Large intestine (tissue), 12 donors: ENCODE measurements around the gene ALDOB. TPM values are rescaled to one million over a fixed set of nuclear protein-coding genes. Genes with fewer than 3 reads are reported as not detected.

Experiments
- DNase-seq, 2 donors: peaks; one replicate each; pipeline versions ENCODE4 v3.0.0 to v3.0.0-alpha.2; 2013
- H3K27ac ChIP-seq: one replicate; pipeline ENCODE4 v1.5.1; 2013; ENCODE audit warnings: low read length
- H3K27me3 ChIP-seq: 2 replicates; pipeline ENCODE4 v1.6.1; 2013; ENCODE audit warnings: low read length; ENCODE audit not compliant: control insufficient read depth, insufficient read depth
- H3K36me3 ChIP-seq: 2 replicates; pipeline ENCODE4 v1.6.1; 2013; ENCODE audit warnings: low read length; ENCODE audit not compliant: control insufficient read depth, insufficient read depth
- H3K4me1 ChIP-seq: one replicate; pipeline ENCODE4 v1.6.1; 2013; ENCODE audit warnings: low read length; ENCODE audit not compliant: control insufficient read depth, insufficient read depth
- H3K4me3 ChIP-seq: one replicate; pipeline ENCODE4 v1.5.1; 2013; ENCODE audit warnings: low read length
- H3K9me3 ChIP-seq: one replicate; pipeline ENCODE4 v1.6.1; 2013; ENCODE audit warnings: mild to moderate bottlenecking, low read depth, low read length, moderate library complexity; ENCODE audit not compliant: control insufficient read depth
- WGBS: methylation state at CpG from one replicate; pipeline ENCODE4 v1.1.5; 2013; ENCODE audit warnings: low lambda C conversion rate; ENCODE audit not compliant: insufficient coverage; 5-methylcytosine and 5-hydroxymethylcytosine counted together
- long read RNA-seq, 11 donors: transcript quantifications; one replicate each; lab custom pipeline, GENCODE V29; 2026
- polyA plus RNA-seq: library from polyadenylated mRNA; unstranded; fragments of 120-200 nt; gene quantifications from one replicate; pipeline ENCODE4 v1.2.1, GENCODE V29; 2013

Gene ALDOB
- polyA plus RNA-seq, result 1,562 TPM
- long read RNA-seq, donor 1, transcript ALDOB-201 (9 exons, 2,451 nt), result major isoform, 62 of 143 reads
- long read RNA-seq, donor 1, partial matches to known transcripts, result 77 of 143 reads
- long read RNA-seq, donor 1, other reads (novel, unspliced or antisense), result 0 of 143 reads
- long read RNA-seq, donor 2, transcript ALDOB-201 (9 exons, 2,451 nt), result major isoform, 305 of 913 reads
- long read RNA-seq, donor 2, transcript ALDOB-210 (3 exons, 1,034 nt), result minor isoform, 9 of 913 reads
- long read RNA-seq, donor 2, partial matches to known transcripts, result 597 of 913 reads
- long read RNA-seq, donor 2, other reads (novel, unspliced or antisense), result 0 of 913 reads
- long read RNA-seq, donor 3, result 0 reads
- long read RNA-seq, donor 4, transcript ALDOB-201 (9 exons, 2,451 nt), result major isoform, 68 of 148 reads
- long read RNA-seq, donor 4, partial matches to known transcripts, result 77 of 148 reads
- long read RNA-seq, donor 4, other reads (novel, unspliced or antisense), result 0 of 148 reads
- long read RNA-seq, donor 5, transcript ALDOB-201 (9 exons, 2,451 nt), result major isoform, 17 of 47 reads
- long read RNA-seq, donor 5, partial matches to known transcripts, result 30 of 47 reads
- long read RNA-seq, donor 5, other reads (novel, unspliced or antisense), result 0 of 47 reads
- long read RNA-seq, donor 6, transcript ALDOB-201 (9 exons, 2,451 nt), result major isoform, 298 of 623 reads
- long read RNA-seq, donor 6, transcript ALDOB-210 (3 exons, 1,034 nt), result minor isoform, 12 of 623 reads
- long read RNA-seq, donor 6, partial matches to known transcripts, result 312 of 623 reads
- long read RNA-seq, donor 6, other reads (novel, unspliced or antisense), result 0 of 623 reads
- long read RNA-seq, donor 7, transcript ALDOB-201 (9 exons, 2,451 nt), result major isoform, 15 of 21 reads
- long read RNA-seq, donor 7, partial matches to known transcripts, result 6 of 21 reads
- long read RNA-seq, donor 7, other reads (novel, unspliced or antisense), result 0 of 21 reads
- long read RNA-seq, donor 8, transcript ALDOB-201 (9 exons, 2,451 nt), result major isoform, 93 of 193 reads
- long read RNA-seq, donor 8, partial matches to known transcripts, result 98 of 193 reads
- long read RNA-seq, donor 8, other reads (novel, unspliced or antisense), result 0 of 193 reads
- long read RNA-seq, donor 9, transcript ALDOB-210 (3 exons, 1,034 nt), result minor isoform, 5 of 388 reads
- long read RNA-seq, donor 9, transcript ALDOB-201 (9 exons, 2,451 nt), result major isoform, 133 of 388 reads
- long read RNA-seq, donor 9, partial matches to known transcripts, result 243 of 388 reads
- long read RNA-seq, donor 9, other reads (novel, unspliced or antisense), result 5 of 388 reads
- long read RNA-seq, donor 10, transcript ALDOB-201 (9 exons, 2,451 nt), result major isoform, 303 of 750 reads
- long read RNA-seq, donor 10, partial matches to known transcripts, result 431 of 750 reads
- long read RNA-seq, donor 10, other reads (novel, unspliced or antisense), result 11 of 750 reads
- long read RNA-seq, donor 11, transcript ALDOB-201 (9 exons, 2,451 nt), result major isoform, 122 of 263 reads
- long read RNA-seq, donor 11, partial matches to known transcripts, result 138 of 263 reads
- long read RNA-seq, donor 11, other reads (novel, unspliced or antisense), result 0 of 263 reads

GRCh38 chr9:101435601-101436079, at the start of gene ALDOB:
TSS of gene ALDOB (minus strand) at chr9:101435774. CDS start at chr9:101430887, 4,887 bp downstream.
- Histone ChIP-seq H3K27me3 (no peaks in the 10 kb centered on the region), H3K9me3 (no peaks in the 10 kb centered on the region), H3K4me1 (peaks cover 79% of the 10 kb centered on the region), H3K36me3 (no peaks in the 10 kb centered on the region), H3K4me3 (peak within 1 kb of the TSS; percentile 5), H3K27ac (peak within 1 kb of the TSS; percentile 92)
- WGBS, result no CpG with 5 or more reads among the region's 2 CpGs
- DNase-seq, result no peak

DNA sequence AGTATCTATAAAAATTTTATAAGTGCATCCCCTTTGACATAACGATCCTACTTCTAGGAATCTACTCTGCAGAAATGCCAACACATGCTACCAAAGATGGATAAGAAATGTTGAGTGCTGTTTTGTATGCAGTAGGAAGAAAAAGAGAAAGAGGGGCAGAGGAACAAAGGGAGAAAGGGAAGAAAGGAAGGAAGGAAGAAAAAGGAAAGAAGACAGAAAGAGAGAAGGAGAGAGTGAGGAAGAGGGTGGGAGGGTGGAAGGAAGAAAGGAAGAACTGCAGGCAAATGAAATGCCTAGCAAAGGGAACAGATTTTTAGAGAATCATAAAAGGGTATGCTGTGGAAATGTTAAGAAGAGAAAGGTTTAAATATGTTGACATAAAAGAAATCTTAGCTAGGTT, 48.5 kb upstream of the ALDOB start:
- Histone ChIP-seq H3K9me3 (no peaks in the 10 kb centered on the region), H3K36me3 (no peaks in the 10 kb centered on the region), H3K27ac (no peak overlapping the region), H3K4me1 (peaks cover 33% of the 10 kb centered on the region), H3K27me3 (peaks cover 4% of the 10 kb centered on the region), H3K4me3 (no peak overlapping the region)
- no peak for DNase-seq
- whole genome bisulfite sequencing, result 100% methylated on average over 1 of the region's 1 CpG

DNA sequence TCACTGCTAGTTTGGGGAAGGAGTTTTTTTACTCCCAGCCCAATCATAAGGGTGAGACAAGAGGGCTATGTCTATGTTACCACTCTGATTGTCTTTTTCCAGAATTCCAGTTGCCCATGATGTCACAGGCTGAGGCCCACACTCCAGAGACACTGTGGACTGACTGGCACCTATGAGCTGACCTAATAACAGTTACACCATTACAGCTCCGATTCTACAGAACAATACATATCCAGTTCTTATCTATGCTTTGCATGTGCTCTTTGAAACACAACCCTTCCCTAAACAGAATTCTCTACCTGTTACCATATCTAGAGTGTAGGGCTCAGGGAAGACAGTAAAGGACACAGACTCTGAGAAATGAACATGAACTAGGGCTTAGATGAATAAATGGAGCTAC, 45.7 kb upstream of the ALDOB start:
- no CpG with 5 or more reads among the region's 1 CpG for WGBS
- Histone ChIP-seq H3K27ac (peak overlapping the region; percentile 49), H3K4me1 (peaks cover 31% of the 10 kb centered on the region), H3K9me3 (no peaks in the 10 kb centered on the region), H3K4me3 (no peak overlapping the region), H3K36me3 (peaks cover 7% of the 10 kb centered on the region), H3K27me3 (peaks cover 4% of the 10 kb centered on the region)
- DNase-seq, result peak in 1 of 2 donors; percentile 48

GRCh38 chr9:101480386-101480785, 44.8 kb upstream of the ALDOB start:
- no peaks in the 10 kb centered on the region for H3K27me3 ChIP-seq
- H3K9me3 ChIP-seq, result no peaks in the 10 kb centered on the region
- H3K36me3 ChIP-seq, result peaks cover 16% of the 10 kb centered on the region
- peak overlapping the region; percentile 49 for H3K27ac ChIP-seq
- DNase-seq, result peak; percentile 47 to 66
- peaks cover 31% of the 10 kb centered on the region for H3K4me1 ChIP-seq
- H3K4me3 ChIP-seq, result no peak overlapping the region

DNA sequence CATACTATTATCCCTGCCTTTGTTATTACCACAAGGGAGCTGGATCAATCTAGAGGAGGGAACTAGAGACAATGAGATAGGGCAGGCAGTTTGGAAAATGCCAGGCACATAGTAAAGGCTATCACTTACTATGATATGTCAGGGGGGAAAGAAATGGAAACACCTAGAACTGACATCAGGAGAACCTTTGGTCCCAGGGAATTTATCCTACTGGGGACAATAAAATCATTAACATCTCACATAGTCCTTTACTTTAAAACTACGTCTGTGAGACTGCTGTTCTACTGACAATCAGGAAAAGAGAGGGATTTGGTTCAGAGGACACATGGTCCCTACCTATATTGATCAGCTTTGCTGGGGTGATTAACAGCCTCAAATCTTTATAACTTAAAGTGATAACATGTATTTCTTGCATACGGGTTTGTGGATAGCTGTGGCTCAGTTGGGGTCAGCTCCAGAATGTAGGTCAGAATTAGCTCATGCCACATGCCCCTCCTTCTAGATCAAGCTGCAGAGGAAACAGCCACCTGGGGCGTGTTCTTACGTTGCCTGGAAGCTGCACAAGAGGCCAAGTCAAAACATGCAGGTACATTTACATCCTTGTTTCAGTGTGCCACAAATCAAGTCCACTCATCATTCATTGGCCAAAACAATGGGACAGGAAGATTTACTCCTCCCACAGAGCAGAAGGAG, 43.9 kb upstream of the ALDOB start:
- H3K9me3 ChIP-seq, result no peaks in the 10 kb centered on the region
- H3K27me3 ChIP-seq, result no peaks in the 10 kb centered on the region
- H3K27ac ChIP-seq, result peak overlapping the region; percentile 49
- WGBS, result no CpG with 5 or more reads among the region's 4 CpGs
- DNase-seq, result peak; percentile 47 to 73
- peaks cover 31% of the 10 kb centered on the region for H3K4me1 ChIP-seq
- H3K36me3 ChIP-seq, result peaks cover 22% of the 10 kb centered on the region
- no peak overlapping the region for H3K4me3 ChIP-seq

DNA sequence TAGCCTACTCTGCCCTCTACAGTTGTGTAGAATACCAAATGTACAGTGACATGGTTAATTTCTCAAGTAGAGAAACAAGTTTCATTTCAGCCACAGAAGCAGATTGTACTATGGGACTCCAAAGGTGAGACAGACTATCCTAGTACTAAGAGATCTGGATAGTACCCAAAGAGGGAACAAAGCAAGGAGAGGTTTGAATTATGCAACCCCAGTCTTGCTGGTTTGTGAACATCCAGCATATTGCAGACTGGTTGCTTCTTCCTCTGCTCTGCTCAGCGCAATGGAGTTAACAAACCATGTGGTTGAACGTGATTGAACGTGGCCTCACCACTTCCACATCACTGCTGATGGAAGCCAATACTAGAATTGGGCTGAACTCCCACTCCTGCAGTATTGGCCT, 43.3 kb upstream of the ALDOB start:
- H3K36me3 ChIP-seq, result peaks cover 27% of the 10 kb centered on the region
- H3K4me1 ChIP-seq, result peaks cover 31% of the 10 kb centered on the region
- no peaks in the 10 kb centered on the region for H3K27me3 ChIP-seq
- no CpG with 5 or more reads among the region's 3 CpGs for WGBS
- DNase-seq, result peak in 1 of 2 donors; percentile 48
- no peak overlapping the region for H3K4me3 ChIP-seq
- peak overlapping the region; percentile 49 for H3K27ac ChIP-seq
- H3K9me3 ChIP-seq, result no peaks in the 10 kb centered on the region

DNA sequence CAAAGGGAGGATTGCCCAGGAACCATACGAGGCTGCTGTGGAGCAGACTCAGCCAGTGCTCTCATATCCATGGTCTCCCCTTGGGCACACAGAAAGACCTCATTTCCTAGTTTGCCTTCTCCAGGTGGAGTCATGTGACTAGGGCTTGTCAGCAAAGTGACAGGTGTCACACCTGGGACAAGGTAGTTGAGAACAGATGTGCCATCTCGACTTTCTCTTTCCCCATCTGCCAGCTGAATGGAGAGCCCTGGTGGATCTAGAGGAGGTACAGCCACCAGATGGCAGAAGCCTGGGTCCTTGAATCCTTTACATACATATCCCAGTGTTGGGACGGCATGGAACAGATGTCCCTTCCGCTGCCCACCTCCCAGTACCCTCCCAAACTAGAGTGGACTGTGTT, 42.9 kb upstream of the ALDOB start:
- Histone ChIP-seq H3K4me3 (no peak overlapping the region), H3K27ac (peak overlapping the region; percentile 49), H3K9me3 (no peaks in the 10 kb centered on the region), H3K27me3 (no peaks in the 10 kb centered on the region), H3K4me1 (peaks cover 31% of the 10 kb centered on the region), H3K36me3 (peaks cover 32% of the 10 kb centered on the region)
- DNase-seq, result peak; percentile 31 to 52
- WGBS, result no CpG with 5 or more reads among the region's 4 CpGs

GRCh38 chr9:101477736-101478135, 42.2 kb upstream of the ALDOB start:
- Histone ChIP-seq H3K27me3 (no peaks in the 10 kb centered on the region), H3K9me3 (no peaks in the 10 kb centered on the region), H3K27ac (no peak overlapping the region), H3K4me3 (no peak overlapping the region), H3K4me1 (peaks cover 31% of the 10 kb centered on the region), H3K36me3 (peaks cover 39% of the 10 kb centered on the region)
- no CpG with 5 or more reads among the region's 1 CpG for WGBS
- no peak for DNase-seq

DNA sequence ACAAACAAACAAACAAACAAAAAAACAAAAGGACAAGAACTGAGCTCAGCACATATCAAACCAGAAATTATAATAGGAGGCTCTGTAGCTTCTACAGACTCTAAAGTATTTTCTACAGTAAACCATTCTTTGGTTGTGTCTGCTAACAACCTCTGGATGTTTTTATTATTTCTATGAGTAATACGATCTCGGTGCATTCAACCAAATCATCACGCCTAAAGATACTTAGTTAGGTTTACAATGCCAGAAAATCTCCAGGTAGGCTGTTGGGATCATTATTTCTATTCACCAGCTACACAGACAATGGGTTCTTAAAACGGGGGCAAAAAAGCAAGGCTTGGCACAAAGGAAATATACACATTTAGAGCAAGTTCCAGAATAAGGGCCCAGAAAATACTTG, 41.6 kb upstream of the ALDOB start:
- peaks cover 41% of the 10 kb centered on the region for H3K36me3 ChIP-seq
- H3K4me3 ChIP-seq, result no peak overlapping the region
- H3K4me1 ChIP-seq, result peaks cover 31% of the 10 kb centered on the region
- no peaks in the 10 kb centered on the region for H3K9me3 ChIP-seq
- 100% methylated on average over 1 of the region's 4 CpGs for WGBS
- no peak for DNase-seq
- no peak overlapping the region for H3K27ac ChIP-seq
- no peaks in the 10 kb centered on the region for H3K27me3 ChIP-seq
